ENCODE measurements around the gene GDAP2.
A peak's percentile ranks its signal among the peaks of the same experiment; 100 is the strongest.
"Not testable (repeated sequence)": the region's sequence is repeated elsewhere in the genome, so short reads cannot be mapped to it uniquely, and the experiment has no call there.

GDAP2 gene

GRCh38 chr1:117899801-117900200, 29.6 kb downstream of the GDAP2 start:
- DNase-seq, result no peak

- no peak for DNase-seq
Measured at GRCh38 chr1:117897551-117897950, 31.9 kb downstream of the GDAP2 start.

DNA sequence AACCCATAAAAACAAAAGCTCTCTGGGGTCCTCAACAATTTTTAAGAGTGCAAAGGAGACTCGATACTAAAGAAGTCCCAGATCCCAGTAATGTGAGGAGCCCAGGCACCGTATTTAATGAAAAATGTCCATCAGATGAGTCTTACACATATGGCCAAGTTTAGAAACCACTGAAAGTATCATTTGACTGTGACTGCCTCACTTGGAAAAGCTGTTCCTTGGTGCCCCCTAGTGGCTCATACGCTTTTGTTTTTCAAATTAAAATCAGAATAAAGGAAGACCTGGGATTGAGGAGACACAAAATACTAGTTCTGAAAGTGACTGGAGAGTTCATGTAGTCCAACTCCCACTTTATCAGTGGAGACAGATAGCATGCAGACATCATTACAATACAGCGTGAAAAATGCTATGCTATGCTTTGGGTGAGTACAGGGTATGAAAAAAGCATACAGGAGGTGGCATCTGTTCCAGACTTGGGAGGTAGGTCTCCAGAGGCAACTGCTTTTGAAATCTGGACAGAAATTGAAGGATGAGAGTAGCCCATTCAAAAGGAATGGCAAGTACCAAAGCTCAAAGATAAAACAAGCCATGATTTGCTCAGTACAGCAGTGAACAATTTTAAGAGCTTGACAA, 33.8 kb downstream of the GDAP2 start:
- peak; percentile 18 for DNase-seq

GRCh38 chr1:117894078-117894477, 35.3 kb downstream of the GDAP2 start:
- DNase-seq, result no peak

- no peak for DNase-seq
Measured at GRCh38 chr1:117892512-117892911, 36.9 kb downstream of the GDAP2 start.

DNA sequence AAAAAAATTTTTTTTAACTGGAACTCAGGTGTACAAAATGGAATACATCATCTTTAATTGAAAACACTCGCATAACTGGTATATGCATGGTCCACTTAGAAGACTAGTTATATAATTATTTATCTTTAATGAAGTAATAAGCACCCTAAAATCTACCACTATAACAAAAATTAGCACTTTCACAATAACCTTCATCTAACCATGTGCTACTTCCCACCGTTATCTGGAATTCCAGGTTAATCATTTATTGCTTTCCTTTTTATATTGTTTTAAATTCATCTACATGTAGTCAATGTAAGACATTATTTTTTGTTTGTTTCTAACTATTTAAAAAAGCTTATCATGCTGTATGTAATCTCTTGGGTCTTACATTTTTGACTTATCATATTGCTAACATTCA, 39.0 kb downstream of the GDAP2 start:
- DNase-seq, result no peak

- no peak for DNase-seq
Measured at GRCh38 chr1:117886101-117886795, 43.2 kb downstream of the GDAP2 start.

GRCh38 chr1:117883616-117884015, 45.8 kb downstream of the GDAP2 start:
- no peak for DNase-seq

GRCh38 chr1:117879284-117879683, 50.1 kb downstream of the GDAP2 start:
- no peak for DNase-seq

- DNase-seq, result no peak
Measured at GRCh38 chr1:117877823-117878222, 51.6 kb downstream of the GDAP2 start.

- DNase-seq, result no peak
Measured at GRCh38 chr1:117871013-117871412, 58.4 kb downstream of the GDAP2 start.

DNA sequence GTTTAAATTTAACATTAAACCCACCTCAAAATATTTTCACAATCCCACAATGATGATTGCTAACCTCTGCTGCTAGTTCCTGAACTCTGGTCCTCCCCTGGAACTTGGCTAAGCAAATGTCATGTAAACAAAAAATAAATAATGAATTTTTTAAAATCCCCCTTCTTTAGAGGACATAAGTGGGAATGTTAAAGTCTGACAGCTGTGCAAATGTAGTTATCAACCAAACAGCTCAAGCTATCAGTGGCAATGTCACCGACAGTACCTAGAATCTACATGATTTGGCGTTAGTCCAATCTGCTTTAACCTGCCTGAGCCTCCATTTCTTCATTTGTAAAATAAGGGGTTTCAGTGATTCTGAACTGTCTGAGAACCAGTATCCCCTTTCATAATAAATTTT, 67.7 kb downstream of the GDAP2 start:
- DNase-seq, result no peak

DNA sequence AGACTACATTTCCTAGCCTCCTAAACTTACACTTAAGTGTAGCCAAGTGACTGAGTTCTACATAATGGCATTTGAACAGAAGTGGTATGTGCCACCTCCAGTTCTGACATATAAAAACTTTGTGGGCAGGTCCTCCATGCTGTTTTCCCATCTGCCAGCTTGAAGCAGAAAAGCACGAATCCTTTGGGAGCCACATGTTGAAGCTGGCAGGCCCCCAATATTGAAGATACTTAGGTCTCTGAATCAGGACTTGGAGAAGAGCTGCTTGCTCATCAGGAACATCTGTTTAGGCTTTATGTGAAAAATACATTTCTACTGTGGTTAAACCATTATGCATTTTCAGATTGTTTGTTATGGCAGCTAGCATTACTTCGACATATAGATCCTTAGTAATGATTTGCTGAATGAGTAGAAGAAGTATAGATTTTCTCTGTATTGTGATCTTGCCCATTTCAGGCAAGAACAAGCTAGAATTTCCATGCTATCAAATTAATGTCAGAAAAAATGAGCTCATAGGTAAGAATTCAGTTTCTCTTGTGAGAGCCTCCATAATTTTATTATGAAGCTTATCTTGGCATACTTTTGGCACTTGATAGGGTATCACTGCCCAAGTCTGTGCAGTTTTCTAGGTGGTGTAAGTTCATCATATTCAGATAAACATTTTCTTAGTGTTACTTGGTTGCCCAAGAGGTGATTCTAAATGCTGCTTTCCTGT, 68.4 kb downstream of the GDAP2 start:
- DNase-seq, result no peak

DNA sequence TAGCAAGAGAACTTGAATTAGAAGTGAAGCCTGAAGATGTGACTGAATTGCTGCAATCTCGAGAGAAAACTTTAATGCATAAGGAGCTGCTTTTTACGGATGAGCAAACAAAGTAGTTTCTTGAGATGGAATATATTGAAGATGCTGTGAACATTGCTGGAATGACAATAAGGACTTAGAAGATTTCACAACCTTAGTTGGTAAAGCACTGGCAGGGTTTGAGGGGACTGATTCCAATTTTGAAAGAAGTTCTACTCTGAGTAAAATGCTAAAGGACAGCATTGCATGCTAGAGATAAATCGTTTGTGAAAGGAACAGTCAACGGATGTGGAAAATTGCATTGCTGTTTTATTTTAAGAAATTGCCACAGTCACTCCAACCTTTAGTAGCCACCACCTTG, 69.5 kb downstream of the GDAP2 start:
- no peak for DNase-seq

- no peak for DNase-seq
Measured at GRCh38 chr1:117857418-117857817, 72.0 kb downstream of the GDAP2 start.

DNA sequence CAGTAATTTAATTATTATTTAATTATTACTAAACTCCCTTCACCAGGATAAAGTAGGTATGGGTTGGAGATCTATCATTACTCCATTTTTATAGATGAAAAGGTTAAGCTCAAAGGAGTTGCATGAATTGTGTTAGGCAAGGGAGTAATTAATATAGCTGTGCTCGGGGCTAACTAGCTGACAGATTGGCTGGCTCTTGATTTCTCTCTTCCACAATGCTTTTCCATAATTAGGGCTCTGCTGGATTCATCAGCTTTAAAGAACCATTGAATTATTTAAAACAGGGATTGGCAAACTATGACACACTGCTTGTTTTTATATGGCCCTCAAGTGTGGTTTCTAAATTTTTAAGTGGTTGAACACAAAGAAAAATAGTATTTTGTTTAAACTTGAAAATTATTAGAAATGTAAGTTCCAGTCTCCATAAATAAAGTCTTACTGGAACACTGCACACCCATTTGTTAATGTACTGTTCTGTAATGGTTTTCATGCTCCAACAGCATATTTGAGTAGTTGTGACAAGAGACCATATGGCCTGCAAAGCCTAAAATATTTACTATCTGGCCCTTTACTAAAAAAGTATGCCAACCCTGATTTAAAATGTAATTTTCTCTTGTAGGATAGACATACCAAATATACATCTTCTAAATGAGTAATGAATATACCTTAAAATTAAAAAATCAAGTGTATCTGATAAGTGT, 76.4 kb downstream of the GDAP2 start:
- DNase-seq, result no peak

DNA sequence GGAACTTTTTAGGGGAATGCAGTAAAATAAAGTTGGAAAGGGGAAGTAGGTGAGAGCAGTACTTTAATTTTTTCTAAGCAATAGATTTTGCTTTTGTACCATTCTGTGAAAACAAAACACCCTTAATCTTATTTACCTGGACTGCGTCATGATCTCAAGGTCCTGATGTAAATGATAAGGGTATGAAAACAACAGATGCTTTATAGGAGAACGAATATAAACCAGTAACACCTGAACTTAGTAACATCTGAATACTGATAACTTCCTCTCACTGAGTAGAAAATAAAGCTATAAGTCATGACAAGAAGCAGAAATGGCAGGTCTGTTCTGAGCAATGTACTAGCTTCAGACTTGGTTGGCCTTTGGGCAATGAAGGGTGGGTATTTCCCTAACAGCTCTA, 77.7 kb downstream of the GDAP2 start:
- DNase-seq, result no peak

DNA sequence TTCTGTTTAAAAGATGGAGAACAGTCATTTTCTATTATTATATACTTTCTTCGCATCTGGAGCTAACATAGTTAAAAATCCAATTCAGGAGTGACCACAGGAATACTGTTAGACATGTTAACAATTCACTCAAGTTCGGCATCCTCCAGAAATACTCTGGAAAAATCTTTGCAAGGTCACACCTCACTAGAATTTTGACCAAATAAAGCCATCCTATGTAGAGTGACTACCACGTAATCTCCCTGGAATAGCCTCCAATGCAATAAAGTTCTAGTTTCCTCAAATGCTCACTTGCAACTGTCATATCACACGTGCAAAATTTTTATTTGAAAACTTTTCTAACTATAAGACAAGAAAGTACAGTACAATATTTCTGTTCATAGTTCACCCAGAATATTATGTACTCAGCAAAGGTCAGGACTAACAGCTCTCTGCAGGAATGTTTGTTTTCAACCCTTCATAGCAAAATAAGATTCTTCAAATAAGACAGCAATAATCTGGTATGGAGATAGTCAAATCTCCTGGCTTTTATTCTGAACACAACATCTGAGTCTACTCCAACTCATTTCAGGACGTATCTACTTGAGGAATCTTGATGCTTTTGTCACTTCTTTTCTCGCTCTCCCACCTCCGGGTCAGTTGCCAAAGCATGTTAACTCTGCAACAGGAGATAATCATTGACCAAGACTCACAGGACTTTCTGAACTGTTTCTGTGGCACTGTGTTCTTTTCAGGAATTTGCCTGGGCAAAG, 82.6 kb downstream of the GDAP2 start:
- DNase-seq, result no peak

DNA sequence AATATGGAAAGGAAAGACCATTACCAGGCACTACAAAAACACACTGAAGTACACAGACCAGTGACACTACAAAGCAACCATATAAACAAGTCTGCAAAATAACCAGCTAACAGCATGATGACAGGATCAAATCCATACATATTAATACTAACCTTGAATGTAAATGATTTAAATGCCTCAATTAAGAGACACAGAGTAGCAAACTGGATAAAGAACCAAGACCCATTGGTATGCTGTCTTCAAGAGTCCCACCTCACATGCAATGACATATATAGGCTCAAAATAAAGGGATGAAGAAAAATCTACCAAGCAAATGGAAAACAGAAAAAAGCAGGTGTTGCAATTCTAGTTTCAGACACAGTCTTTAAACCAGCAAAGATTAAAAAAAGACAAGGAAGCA, 84.9 kb downstream of the GDAP2 start:
- not testable (repeated sequence) for DNase-seq

GRCh38 chr1:117843791-117844190, 85.6 kb downstream of the GDAP2 start:
- DNase-seq, result no peak

GRCh38 chr1:117842408-117843170, 86.8 kb downstream of the GDAP2 start:
- no peak for DNase-seq

GRCh38 chr1:117841117-117841650, 88.2 kb downstream of the GDAP2 start:
- DNase-seq, result no peak
